RWPE2 (cell line): ENCODE results near the gene MIPOL1.

Experiments
- ATAC-seq: fragments of 200-7000 bp; cut with Tn5 transposase; 3 replicates; pipeline ENCODE4 v1.9.1; 2021; ENCODE audit warnings: low read depth
- DNase-seq: peaks from one replicate; pipeline ENCODE4 v3.0.0-alpha.2; 2020; ENCODE audit warnings: low spot score
- H3K27ac ChIP-seq: fragments of 450-650 bp; 2 replicates; pipeline ENCODE4 v1.5.1; 2017; ENCODE audit warnings: mild to moderate bottlenecking; ENCODE audit not compliant: poor library complexity, severe bottlenecking
- H3K27me3 ChIP-seq: fragments of 250-450 bp; sonication (Bioruptor Pico); 2 replicates; pipeline ENCODE4 v1.5.1; 2021; ENCODE audit warnings: mild to moderate bottlenecking, moderate library complexity; ENCODE audit not compliant: insufficient read depth, poor library complexity, severe bottlenecking
- H3K36me3 ChIP-seq: fragments of 250-450 bp; sonication (Bioruptor Pico); 2 replicates; pipeline ENCODE4 v1.5.1; 2020; ENCODE audit warnings: low read depth, mild to moderate bottlenecking, moderate library complexity
- H3K4me1 ChIP-seq: fragments of 250-450 bp; sonication (Bioruptor Pico); 2 replicates; pipeline ENCODE4 v1.5.1; 2021; ENCODE audit warnings: mild to moderate bottlenecking, moderate library complexity; ENCODE audit not compliant: insufficient read depth, poor library complexity, severe bottlenecking
- H3K4me3 ChIP-seq: fragments of 250-450 bp; sonication (Bioruptor Pico); 2 replicates; pipeline ENCODE4 v1.5.1; 2021; ENCODE audit warnings: mild to moderate bottlenecking, moderate library complexity; ENCODE audit not compliant: severe bottlenecking
- H3K9me3 ChIP-seq: fragments of 250-450 bp; sonication (Bioruptor Pico); 2 replicates; pipeline ENCODE4 v1.5.1; 2021; ENCODE audit warnings: mild to moderate bottlenecking, moderate library complexity; ENCODE audit not compliant: severe bottlenecking
- CTCF ChIP-seq: fragments of 450-650 bp; IDR thresholded peaks from one replicate; pipeline ENCODE4 v1.5.1; 2017; ENCODE audit warnings: mild to moderate bottlenecking, moderate library complexity; ENCODE audit not compliant: poor library complexity, severe bottlenecking

MIPOL1 gene

GRCh38 chr14:37493606-37494005, 295.9 kb downstream of the MIPOL1 start:
- Histone ChIP-seq H3K36me3 (no peaks in the 10 kb centered on the region), H3K27me3 (no peaks in the 10 kb centered on the region), H3K9me3 (no peaks in the 10 kb centered on the region), H3K4me1 (peaks cover 8% of the 10 kb centered on the region), H3K27ac (no peak overlapping the region), H3K4me3 (no peak overlapping the region)
- TF ChIP-seq CTCF: no peak
- ATAC-seq: peak; percentile 42; the same call in 1 of the 3 replicates
- DNase-seq: no peak

GRCh38 chr14:37497422-37497821, 299.7 kb downstream of the MIPOL1 start:
- no peaks in the 10 kb centered on the region for H3K36me3 ChIP-seq
- no peaks in the 10 kb centered on the region for H3K9me3 ChIP-seq
- no peak overlapping the region for H3K27ac ChIP-seq
- no peaks in the 10 kb centered on the region for H3K27me3 ChIP-seq
- TF ChIP-seq CTCF: no peak
- DNase-seq (no peak), ATAC-seq (no peak)
- no peak overlapping the region for H3K4me3 ChIP-seq
- peaks cover 8% of the 10 kb centered on the region for H3K4me1 ChIP-seq

GRCh38 chr14:37501877-37502276, 304.1 kb downstream of the MIPOL1 start:
- no peak for DNase-seq
- Histone ChIP-seq H3K9me3 (no peaks in the 10 kb centered on the region), H3K4me3 (no peak overlapping the region), H3K27ac (no peak overlapping the region), H3K36me3 (no peaks in the 10 kb centered on the region), H3K4me1 (no peaks in the 10 kb centered on the region), H3K27me3 (no peaks in the 10 kb centered on the region)
- TF ChIP-seq CTCF: no peak
- no peak for ATAC-seq

GRCh38 chr14:37508503-37508902, 310.8 kb downstream of the MIPOL1 start:
- Histone ChIP-seq H3K36me3 (no peaks in the 10 kb centered on the region), H3K9me3 (no peaks in the 10 kb centered on the region), H3K4me1 (no peaks in the 10 kb centered on the region), H3K4me3 (no peak overlapping the region), H3K27me3 (no peaks in the 10 kb centered on the region), H3K27ac (no peak overlapping the region)
- ATAC-seq (no peak), DNase-seq (no peak)
- TF ChIP-seq CTCF: no peak

GRCh38 chr14:37512173-37512572, 314.4 kb downstream of the MIPOL1 start:
- Histone ChIP-seq H3K4me1 (no peaks in the 10 kb centered on the region), H3K9me3 (no peaks in the 10 kb centered on the region), H3K4me3 (no peak overlapping the region), H3K36me3 (no peaks in the 10 kb centered on the region), H3K27me3 (no peaks in the 10 kb centered on the region), H3K27ac (no peak overlapping the region)
- ATAC-seq: no peak
- no peak for DNase-seq
- no peak for TF ChIP-seq CTCF
